CD14-positive monocyte (primary cell): ENCODE measurements around the gene TMEM183A. TPM values are rescaled to one million over a fixed set of nuclear protein-coding genes. Genes with fewer than 3 reads are reported as not detected.

Experiments
- DNase-seq, 3 donors: peaks; one replicate each; pipeline ENCODE4 v3.0.0-alpha.2; 2011 to 2022
- H2AFZ ChIP-seq: 2 replicates; pipeline ENCODE4 v1.6.0; 2012; ENCODE audit warnings: mild to moderate bottlenecking, low read depth, low read length, inconsistent platforms; ENCODE audit not compliant: insufficient read depth, poor library complexity, severe bottlenecking
- H3K27ac ChIP-seq, 2 donors: 1 replicate in 1 of 2; 2 replicates in 1 of 2; pipeline ENCODE4 v1.5.1; 2012 to 2013; ENCODE audit warnings: low read length in 2 of 2, control low read depth in 1 of 2, inconsistent platforms in 1 of 2, low read depth in 1 of 2, mild to moderate bottlenecking in 1 of 2
- H3K27me3 ChIP-seq, 2 donors: one replicate each; pipeline versions ENCODE4 v1.6.0 to v1.6.1; 2011 to 2013; ENCODE audit warnings: low read length in 2 of 2; ENCODE audit not compliant: control insufficient read depth in 2 of 2, insufficient read depth in 2 of 2
- H3K36me3 ChIP-seq, 2 donors: replicated peaks in 1 of 2; 1 replicate in 1 of 2; 2 replicates in 1 of 2; pipeline versions ENCODE4 v1.5.1 to v1.6.1; 2012 to 2013; ENCODE audit warnings: low read length in 2 of 2, control low read depth in 1 of 2, inconsistent platforms in 1 of 2, mild to moderate bottlenecking in 1 of 2; ENCODE audit not compliant: insufficient read depth in 2 of 2, control insufficient read depth in 1 of 2
- H3K4me1 ChIP-seq, 2 donors: 1 replicate in 1 of 2; 2 replicates in 1 of 2; pipeline versions ENCODE4 v1.5.1 to v1.6.1; 2012 to 2013; ENCODE audit warnings: low read length in 2 of 2, control low read depth in 1 of 2, inconsistent platforms in 1 of 2, mild to moderate bottlenecking in 1 of 2, moderate library complexity in 1 of 2; ENCODE audit not compliant: insufficient read depth in 2 of 2, control insufficient read depth in 1 of 2
- H3K4me2 ChIP-seq: replicated peaks from 2 replicates; pipeline ENCODE3; 2012; ENCODE audit warnings: low read length, moderate library complexity, mild to moderate bottlenecking; ENCODE audit not compliant: poor library complexity, severe bottlenecking; ENCODE audit errors: extremely low read depth
- H3K4me3 ChIP-seq, 3 experiments: fragments of 200-600 bp in 1 of 3; sonication (generic) in 1 of 3; replicated peaks in 1 of 3; 1 replicate in 2 of 3; 2 replicates in 1 of 3; pipeline ENCODE4 v1.5.1; 2011 to 2013; ENCODE audit warnings: low read length in 3 of 3, mild to moderate bottlenecking in 3 of 3, control low read depth in 2 of 3, low read depth in 2 of 3, inconsistent platforms in 1 of 3, moderate library complexity in 1 of 3
- H3K79me2 ChIP-seq: 2 replicates; pipeline ENCODE4 v1.6.0; 2012; ENCODE audit warnings: mild to moderate bottlenecking, control low read depth, inconsistent platforms, low read length, moderate library complexity; ENCODE audit not compliant: insufficient read depth
- H3K9ac ChIP-seq: 2 replicates; pipeline ENCODE4 v1.6.0; 2017; ENCODE audit warnings: low read length, mild to moderate bottlenecking; ENCODE audit not compliant: insufficient read depth, poor library complexity, severe bottlenecking
- H3K9me3 ChIP-seq, 2 donors: replicated peaks in 1 of 2; 1 replicate in 1 of 2; 2 replicates in 1 of 2; pipeline versions ENCODE4 v1.5.1 to v1.6.1; 2012 to 2013; ENCODE audit warnings: low read length in 2 of 2, control low read depth in 1 of 2; ENCODE audit not compliant: control insufficient read depth in 1 of 2, insufficient read depth in 1 of 2
- H4K20me1 ChIP-seq: 2 replicates; pipeline ENCODE4 v1.6.0; 2012; ENCODE audit warnings: mild to moderate bottlenecking, low read length, control low read depth, moderate library complexity; ENCODE audit not compliant: insufficient read depth
- H3K27ac Mint-ChIP-seq, 7 donors: one replicate each; pipeline ENCODE4 v1.8.0; 2020; ENCODE audit warnings: mild to moderate bottlenecking in 7 of 7, mixed read lengths in 7 of 7, moderate library complexity in 6 of 7, inconsistent platforms in 2 of 7
- H3K27me3 Mint-ChIP-seq, 3 donors: one replicate each; pipeline ENCODE4 v1.8.0; 2021 to 2022; ENCODE audit warnings: low read depth in 3 of 3, mild to moderate bottlenecking in 3 of 3, mixed read lengths in 3 of 3, moderate library complexity in 3 of 3, inconsistent platforms in 1 of 3
- H3K36me3 Mint-ChIP-seq, 2 donors: one replicate each; pipeline ENCODE4 v1.8.0; 2020; ENCODE audit warnings: mixed read lengths in 2 of 2, inconsistent platforms in 1 of 2, mild to moderate bottlenecking in 1 of 2
- H3K4me1 Mint-ChIP-seq: one replicate; pipeline ENCODE4 v1.8.0; 2020; ENCODE audit warnings: mild to moderate bottlenecking, mixed read lengths
- H3K4me3 Mint-ChIP-seq, 2 donors: one replicate each; pipeline ENCODE4 v1.8.0; 2020; ENCODE audit warnings: mild to moderate bottlenecking in 2 of 2, mixed read lengths in 2 of 2, moderate library complexity in 1 of 2
- H3K9me3 Mint-ChIP-seq, 7 donors: one replicate each; pipeline ENCODE4 v1.8.0; 2020 to 2022; ENCODE audit warnings: mixed read lengths in 7 of 7, mild to moderate bottlenecking in 6 of 7, moderate library complexity in 6 of 7, inconsistent platforms in 2 of 7
- CTCF ChIP-seq: fragments of 200-600 bp; IDR thresholded peaks from one replicate; pipeline ENCODE4 v1.8.0; 2022; ENCODE audit warnings: antibody characterized with exemption, mild to moderate bottlenecking
- WGBS: methylation state at CpG from one replicate; pipeline ENCODE4 v1.1.5; 2013; ENCODE audit warnings: missing lambda C conversion rate; ENCODE audit not compliant: insufficient coverage; 5-methylcytosine and 5-hydroxymethylcytosine counted together
- intact Hi-C, 2 donors: fragments of 100-400 bp; cut with micrococcal nuclease; formaldehyde crosslinking; loops; one replicate each; pipeline versions ENCODE4 v1.15.0 to v1.15.1; 2023
- polyA plus RNA-seq, 3 donors: library from polyadenylated mRNA; depleted of rRNA in 1 of 3; unstranded in 2 of 3; stranded (reverse) in 1 of 3; fragments of 300-500 nt in 2 of 3; fragments of >200 nt in 1 of 3; fragmentation: Illumina TruSeq in 2 of 3; gene quantifications; 1 replicate in 2 of 3; 2 replicates in 1 of 3; pipeline ENCODE4 v1.2.3, GENCODE V29; 2012 to 2021

Gene TMEM183A
- polyA plus RNA-seq, 3 donors: 60.5 to 84.9 (median 70.0) TPM

GRCh38 chr1:203056012-203056411 is 48.8 kb downstream of the TMEM183A start:
- Histone ChIP-seq H3K79me2 (no peaks in the 10 kb centered on the region), H3K36me3 (no peaks in the 10 kb centered on the region), H3K27ac (no peak overlapping the region), H3K27me3 (no peaks in the 10 kb centered on the region), H4K20me1 (no peaks in the 10 kb centered on the region), H3K9ac (no peak overlapping the region), H3K9me3 (no peaks in the 10 kb centered on the region), H3K4me2 (no peak overlapping the region), H3K4me1 (peaks cover 52 to 53% of the 10 kb centered on the region in 2 donors), H2AFZ (no peak overlapping the region), H3K4me3 (no peak overlapping the region)
- Mint-ChIP-seq H3K27me3 (peaks cover 4 to 6% (median 5%) of the 10 kb centered on the region in 3 donors), H3K4me1 (peaks cover 58% of the 10 kb centered on the region), H3K4me3 (no peak overlapping the region), H3K9me3 (peaks cover 0 to 5% (median 0%) of the 10 kb centered on the region in 7 donors), H3K36me3 (peaks cover 0 to 5% of the 10 kb centered on the region in 2 donors), H3K27ac (no peak overlapping the region)
- intact Hi-C loops: no loop called here
- 97% methylated on average over 5 of the region's 7 CpGs for WGBS
- no peak for TF ChIP-seq CTCF
- DNase-seq: no peak

- Mint-ChIP-seq H3K9me3 (peaks cover 0 to 5% (median 0%) of the 10 kb centered on the region in 7 donors), H3K36me3 (peaks cover 0 to 8% of the 10 kb centered on the region in 2 donors), H3K4me3 (no peak overlapping the region), H3K4me1 (peaks cover 59% of the 10 kb centered on the region), H3K27ac (peak overlapping the region in 3 of 7 donors; percentile 3 to 76 (median 44)), H3K27me3 (peaks cover 0 to 6% (median 5%) of the 10 kb centered on the region in 3 donors)
- TF ChIP-seq CTCF: peak; percentile 17
- Histone ChIP-seq H3K27ac (no peak overlapping the region), H4K20me1 (no peaks in the 10 kb centered on the region), H3K9ac (no peak overlapping the region), H3K4me1 (peaks cover 55 to 57% of the 10 kb centered on the region in 2 donors), H3K36me3 (no peaks in the 10 kb centered on the region), H3K9me3 (no peaks in the 10 kb centered on the region), H3K27me3 (no peaks in the 10 kb centered on the region), H2AFZ (no peak overlapping the region), H3K4me2 (no peak overlapping the region), H3K79me2 (peaks cover 5% of the 10 kb centered on the region), H3K4me3 (no peak overlapping the region)
- intact Hi-C loops: no loop called here
- no peak for DNase-seq
- 100% methylated on average over 6 of the region's 6 CpGs for WGBS
These were observed 49.3 kb downstream of the TMEM183A start for GRCh38 chr1:203056516-203056915.
